PC-9 (cell line): ENCODE measurements around the gene FMNL1.

Source experiments
- CTCF ChIP-seq: fragments of 200-600 bp; sonication (generic); conservative IDR thresholded peaks from 2 replicates; pipeline ENCODE4 v1.6.1; 2017; ENCODE audit warnings: mixed run types, antibody characterized with exemption, mild to moderate bottlenecking, moderate library complexity
- EZH2 ChIP-seq: fragments of 200-600 bp; sonication (generic); IDR thresholded peaks from 2 replicates; pipeline ENCODE4 v1.8.0; 2017; ENCODE audit warnings: antibody characterized with exemption, low read depth

GRCh38 chr17:45224671-45225050 lies 3.0 kb downstream of the FMNL1 start:
- TF ChIP-seq EZH2: no peak
- TF ChIP-seq CTCF: no peak
